Spleen (tissue), 7 donors: ENCODE measurements around the gene CALM3.

Source experiments
- POLR2A ChIP-seq, 3 donors: fragments of 450-650 bp; IDR thresholded peaks; one replicate each; pipeline ENCODE4 v1.5.1; 2017; ENCODE audit warnings: antibody characterized with exemption in 3 of 3, mild to moderate bottlenecking in 1 of 3
- POLR2AphosphoS5 ChIP-seq, 3 donors: sonication (generic); formaldehyde crosslinking; IDR thresholded peaks; one replicate each; pipeline ENCODE4 v1.5.1; 2017; ENCODE audit warnings: antibody characterized with exemption in 3 of 3
- TF ChIP-seq, protein P1 (sequence below), 11 experiments: fragments of 200-600 bp in 7 of 11; fragments of 450-650 bp in 4 of 11; sonication (generic) in 4 of 11; IDR thresholded peaks in 8 of 11; conservative IDR thresholded peaks in 3 of 11; 1 replicate in 7 of 11; 2 replicates in 4 of 11; pipeline versions ENCODE4 v1.4.0 to v1.8.0; 2016 to 2021; ENCODE audit warnings: antibody characterized with exemption in 11 of 11, inconsistent platforms in 4 of 11, mild to moderate bottlenecking in 1 of 11
- donor health status: DM: no; HTN: no; CAD: no; lungs with moderate emphysema.
- donor health status: DM: no; HTN: no; CAD: no.
- donor health status: DM: no; HTN: no; CAD: no.

DNA sequence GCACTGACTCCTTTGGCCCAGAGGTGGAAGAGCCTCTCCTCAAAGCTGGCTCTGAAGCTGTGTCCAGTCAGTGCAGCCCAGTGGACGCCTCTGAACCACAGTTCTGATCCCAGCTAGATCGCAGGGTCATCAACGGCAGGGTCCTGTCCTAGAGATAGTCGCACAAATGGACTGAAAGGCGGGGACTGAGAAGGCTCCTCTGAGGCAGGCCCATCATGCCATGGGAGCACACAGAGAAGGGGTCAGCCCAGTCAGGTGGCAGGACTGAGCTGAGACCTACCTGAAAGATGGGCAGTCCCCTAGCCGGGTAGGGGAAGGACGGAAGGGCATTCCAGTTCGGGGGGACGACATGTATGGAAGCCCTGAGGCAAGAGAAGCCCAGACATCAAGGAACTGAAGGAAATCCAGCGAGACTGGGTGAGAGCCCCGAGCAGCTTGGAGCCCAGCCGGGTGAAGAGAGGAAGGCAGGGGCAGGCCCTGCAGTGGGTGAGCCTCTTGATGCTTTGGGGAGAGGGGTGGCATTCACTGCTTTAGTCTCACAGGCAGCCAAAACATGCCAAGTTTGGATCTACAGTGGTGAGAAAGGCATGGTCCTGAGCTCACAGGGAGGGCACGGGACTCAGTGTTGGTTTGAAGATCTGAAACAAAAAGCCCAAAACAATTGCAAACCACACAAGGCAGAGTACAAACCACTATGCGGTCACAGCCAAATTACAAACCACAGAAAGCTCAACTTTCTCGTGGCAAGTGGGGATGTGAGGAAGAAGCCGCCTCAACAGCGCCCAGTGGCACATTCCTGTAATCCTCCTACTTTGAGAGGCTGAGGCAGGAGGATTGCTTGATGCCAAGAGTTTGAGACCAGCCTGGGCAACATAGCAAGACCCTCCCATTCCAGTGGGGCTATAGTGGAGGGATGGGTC is 10.0 kb downstream of the CALM3 start:
- TF ChIP-seq POLR2A (IDR thresholded peaks at IDR 0.05) = no peak
- TF ChIP-seq, protein P1, sequence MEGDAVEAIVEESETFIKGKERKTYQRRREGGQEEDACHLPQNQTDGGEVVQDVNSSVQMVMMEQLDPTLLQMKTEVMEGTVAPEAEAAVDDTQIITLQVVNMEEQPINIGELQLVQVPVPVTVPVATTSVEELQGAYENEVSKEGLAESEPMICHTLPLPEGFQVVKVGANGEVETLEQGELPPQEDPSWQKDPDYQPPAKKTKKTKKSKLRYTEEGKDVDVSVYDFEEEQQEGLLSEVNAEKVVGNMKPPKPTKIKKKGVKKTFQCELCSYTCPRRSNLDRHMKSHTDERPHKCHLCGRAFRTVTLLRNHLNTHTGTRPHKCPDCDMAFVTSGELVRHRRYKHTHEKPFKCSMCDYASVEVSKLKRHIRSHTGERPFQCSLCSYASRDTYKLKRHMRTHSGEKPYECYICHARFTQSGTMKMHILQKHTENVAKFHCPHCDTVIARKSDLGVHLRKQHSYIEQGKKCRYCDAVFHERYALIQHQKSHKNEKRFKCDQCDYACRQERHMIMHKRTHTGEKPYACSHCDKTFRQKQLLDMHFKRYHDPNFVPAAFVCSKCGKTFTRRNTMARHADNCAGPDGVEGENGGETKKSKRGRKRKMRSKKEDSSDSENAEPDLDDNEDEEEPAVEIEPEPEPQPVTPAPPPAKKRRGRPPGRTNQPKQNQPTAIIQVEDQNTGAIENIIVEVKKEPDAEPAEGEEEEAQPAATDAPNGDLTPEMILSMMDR (IDR thresholded peaks at IDR 0.05 in 8 of 11, conservative IDR thresholded peaks at IDR 0.05 in 3 of 11) = no peak
- peak in 2 of 3 donors; percentile 37 to 39 for TF ChIP-seq POLR2AphosphoS5 (IDR thresholded peaks at IDR 0.05)
